HT-29 (cell line): ENCODE results near the gene IER2. TPM values are rescaled to one million over a fixed set of nuclear protein-coding genes. Genes with fewer than 3 reads are reported as not detected.

Experiments
- DNase-seq: peaks from one replicate; pipeline ENCODE4 v3.0.0-alpha.2; 2015; ENCODE audit warnings: low spot score
- total RNA-seq: library from RNA; depleted of rRNA; stranded (reverse); fragments of >200 nt; shearing (Covaris generic); gene quantifications from 2 replicates; pipeline ENCODE4 v1.2.3, GENCODE V29; 2014

Gene IER2
- total RNA-seq, 1 experiment from 2014 or later = 159 TPM

DNA sequence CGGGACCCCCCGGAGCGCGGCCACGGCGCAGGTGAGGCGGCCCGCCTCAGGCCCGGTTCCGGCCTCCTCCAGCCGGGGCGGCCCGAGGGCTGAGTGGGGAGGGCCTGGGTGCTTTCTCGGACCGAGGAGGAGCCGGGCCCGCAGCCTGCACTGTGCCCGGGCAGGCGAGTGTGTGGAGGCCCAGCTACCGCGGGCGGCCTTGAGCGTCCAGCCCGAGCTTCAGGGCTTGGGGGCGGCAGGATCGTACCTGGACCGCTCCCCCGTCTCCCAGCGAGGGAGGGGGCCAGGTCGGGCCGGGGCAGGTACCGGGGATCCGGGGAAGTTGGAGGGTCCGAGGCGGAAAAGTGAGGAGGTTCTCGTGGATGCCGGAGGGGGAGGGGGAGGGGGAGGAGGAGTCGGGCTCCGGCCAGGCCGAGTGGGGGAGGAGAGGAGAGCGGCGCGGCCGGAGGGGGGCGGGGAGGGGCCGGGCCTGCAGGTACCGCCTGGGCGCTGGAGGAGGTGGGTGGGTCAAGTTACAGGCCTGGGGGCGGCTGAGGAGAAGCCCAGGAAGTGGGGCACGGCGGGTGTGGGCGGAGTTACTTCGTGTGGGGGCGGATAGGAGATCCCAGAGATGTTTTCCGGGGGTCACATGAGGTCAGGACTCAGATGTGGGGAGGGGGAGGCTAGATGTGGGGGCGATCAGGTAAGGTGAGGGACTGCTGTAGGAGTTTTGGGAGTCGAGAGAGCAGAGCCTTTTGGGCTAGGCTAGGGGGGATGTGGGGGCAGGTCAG, 31.6 kb upstream of the IER2 start:
- no peak for DNase-seq

DNA sequence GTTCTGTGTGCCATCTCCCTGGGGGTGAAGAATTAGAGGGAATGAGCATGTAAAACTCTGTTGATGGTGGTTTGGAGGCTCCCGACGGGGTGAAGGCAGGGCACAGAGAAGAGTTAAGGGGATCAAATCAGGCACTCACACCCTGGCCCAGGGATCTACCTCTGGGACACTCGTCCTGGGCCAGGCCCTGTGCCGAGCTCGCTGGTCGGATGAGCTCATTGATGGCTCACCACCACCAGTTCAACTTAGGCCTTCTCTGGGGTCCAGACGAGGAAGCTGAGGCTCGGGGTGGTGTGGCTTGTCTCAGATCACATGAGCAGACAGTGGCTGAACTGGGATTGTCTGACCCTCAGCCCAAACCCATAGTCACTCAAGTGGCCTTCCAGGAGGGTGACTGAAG, 30.6 kb upstream of the IER2 start:
- DNase-seq = no peak

DNA sequence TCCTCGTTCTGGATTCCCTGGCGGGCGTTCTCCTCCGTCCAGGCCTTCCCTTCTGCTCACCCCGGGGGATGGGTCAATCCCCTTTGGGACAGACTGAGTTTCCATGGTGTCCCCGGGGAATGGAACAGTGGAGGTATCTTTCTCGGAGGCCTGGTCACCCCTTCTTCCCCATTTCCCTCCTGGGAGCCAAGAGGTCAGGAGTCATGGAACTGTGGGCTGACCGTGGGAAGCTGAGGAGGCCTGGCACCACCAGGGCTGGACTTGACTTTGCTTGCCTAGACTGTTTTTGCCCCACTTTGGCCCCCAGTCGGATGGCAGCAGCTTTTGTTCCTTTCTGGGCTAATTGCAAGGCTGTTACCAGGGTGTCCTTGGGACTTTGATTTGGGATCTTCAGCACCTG, 30.2 kb upstream of the IER2 start:
- no peak for DNase-seq

DNA sequence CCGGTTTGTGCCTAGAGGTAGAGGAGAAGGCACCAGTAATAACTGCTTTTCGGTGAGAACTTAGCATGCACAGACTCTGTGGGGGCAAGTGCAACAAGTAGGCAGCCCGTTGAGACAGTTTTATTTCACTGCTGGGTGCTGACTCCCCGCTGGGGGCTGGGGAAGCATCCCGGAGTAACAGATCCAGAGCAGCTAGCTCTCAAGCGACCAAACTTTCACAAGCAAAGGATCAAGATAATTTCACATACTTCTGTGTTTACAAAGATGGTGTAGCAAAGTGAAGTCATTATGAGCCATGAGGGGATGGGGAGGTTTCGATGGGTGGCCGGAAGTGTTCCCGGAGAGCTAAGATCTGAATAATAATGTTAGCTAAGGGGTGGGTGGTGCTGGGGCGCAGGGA, 29.4 kb upstream of the IER2 start:
- DNase-seq = no peak

DNA sequence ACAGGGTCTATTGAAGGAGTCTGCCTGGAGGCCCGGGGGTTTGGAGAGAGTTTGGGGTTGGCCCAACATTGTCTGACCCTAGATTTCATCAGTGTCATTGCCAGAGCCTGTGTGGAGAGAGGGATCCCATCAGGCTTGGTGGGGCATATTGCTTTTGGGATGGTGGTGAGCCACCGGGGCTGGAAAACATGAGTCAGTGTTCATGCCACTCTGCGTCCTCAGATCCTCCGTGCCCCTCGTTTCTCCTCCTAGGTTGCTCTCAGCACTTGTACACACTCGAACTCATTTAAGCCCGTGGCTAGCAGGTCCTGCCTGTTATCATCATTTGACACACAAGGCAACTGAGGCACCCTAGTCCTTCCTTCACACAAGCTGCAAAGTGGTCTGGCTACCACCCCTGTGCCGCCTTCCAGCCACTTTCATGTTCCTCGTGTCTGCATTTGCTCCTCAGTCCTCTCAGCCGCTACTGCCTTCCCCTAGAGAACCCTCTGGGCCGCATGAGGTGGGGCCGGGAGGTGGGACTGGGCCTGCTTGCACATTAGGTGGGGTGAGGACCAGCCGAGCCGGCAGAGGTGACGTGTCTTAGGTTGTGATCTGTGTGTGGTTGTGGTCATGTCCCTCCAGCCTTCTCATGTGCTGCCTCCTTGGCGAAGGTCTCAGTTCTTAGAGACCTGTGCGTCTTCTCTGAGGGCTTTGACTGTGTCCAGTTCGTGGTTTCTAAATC, 28.5 kb upstream of the IER2 start:
- DNase-seq = no peak

DNA sequence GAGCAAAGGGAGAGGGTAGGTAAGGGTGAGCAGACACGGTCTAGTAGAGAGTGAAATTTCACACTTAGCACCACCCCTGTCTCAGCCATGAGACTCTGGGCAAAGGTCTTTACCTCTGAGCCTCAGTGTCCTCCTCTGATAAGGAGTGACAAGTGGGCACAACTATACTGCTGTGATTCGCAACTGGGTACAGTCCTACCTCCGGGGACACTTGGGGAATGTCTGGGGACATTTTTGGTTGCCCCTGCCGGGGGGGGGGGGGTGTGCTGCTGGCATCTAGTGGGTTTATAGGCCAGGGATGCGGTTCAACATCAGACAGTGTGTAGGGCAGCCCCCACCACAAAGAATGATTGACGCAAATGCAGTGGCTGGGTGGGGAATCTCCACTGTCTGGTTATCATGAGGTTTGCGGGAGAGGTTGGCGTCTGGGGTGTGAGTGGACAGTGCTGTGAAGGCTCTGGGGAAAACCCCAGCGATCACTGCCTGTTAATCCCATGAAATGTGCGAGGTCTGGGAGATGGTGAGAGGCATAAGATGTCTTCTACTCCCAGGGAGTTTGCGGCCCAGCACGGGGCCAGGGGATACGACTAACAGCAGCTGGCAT, 27.8 kb upstream of the IER2 start:
- no peak for DNase-seq

DNA sequence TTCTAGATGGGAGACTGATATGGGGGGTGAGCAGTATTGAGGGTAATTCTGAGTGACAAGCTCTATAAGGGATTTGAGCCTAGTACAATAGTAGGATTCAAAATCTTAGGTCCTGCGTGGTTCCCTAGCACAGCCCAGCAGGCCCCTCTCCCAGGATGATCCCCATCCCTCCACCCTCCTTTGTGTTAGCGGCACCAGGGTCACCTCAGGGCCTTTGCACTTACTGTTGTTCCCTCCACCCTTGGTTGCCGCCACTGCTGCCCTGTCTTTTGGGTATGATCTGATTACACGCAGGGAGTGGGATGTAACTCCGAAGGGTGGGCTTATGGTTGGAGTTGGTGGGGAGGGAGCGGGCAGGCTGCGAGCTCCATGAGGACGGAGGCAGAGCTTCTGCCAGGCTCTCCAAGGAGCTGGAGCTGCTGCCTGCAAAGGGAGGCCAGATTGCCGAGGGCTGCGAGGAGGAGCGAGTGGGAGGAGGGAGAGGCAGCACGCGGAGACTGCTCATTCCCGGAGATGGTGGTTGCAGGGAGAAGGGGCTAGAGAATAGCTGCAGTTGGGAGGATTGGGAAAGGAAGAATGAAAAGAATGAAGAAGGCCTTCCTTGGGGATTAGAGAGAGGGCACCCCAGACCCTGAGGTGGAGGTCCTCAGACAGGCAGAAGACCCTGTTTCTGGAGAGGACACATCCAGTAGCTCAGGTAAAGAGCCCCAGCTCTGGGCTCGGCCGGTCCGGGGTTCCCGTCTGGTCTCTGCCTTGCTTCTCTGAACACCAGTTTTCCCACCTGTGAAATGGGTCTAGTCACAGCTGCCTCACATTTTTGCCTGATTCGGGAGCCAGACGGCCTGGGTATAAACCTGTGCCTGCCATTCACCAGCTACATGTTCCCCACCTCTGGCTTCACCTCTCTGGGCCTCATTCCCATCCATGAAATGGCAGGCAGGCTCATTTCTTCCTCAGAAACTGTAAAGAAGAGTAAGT, 26.9 kb upstream of the IER2 start:
- no peak for DNase-seq

DNA sequence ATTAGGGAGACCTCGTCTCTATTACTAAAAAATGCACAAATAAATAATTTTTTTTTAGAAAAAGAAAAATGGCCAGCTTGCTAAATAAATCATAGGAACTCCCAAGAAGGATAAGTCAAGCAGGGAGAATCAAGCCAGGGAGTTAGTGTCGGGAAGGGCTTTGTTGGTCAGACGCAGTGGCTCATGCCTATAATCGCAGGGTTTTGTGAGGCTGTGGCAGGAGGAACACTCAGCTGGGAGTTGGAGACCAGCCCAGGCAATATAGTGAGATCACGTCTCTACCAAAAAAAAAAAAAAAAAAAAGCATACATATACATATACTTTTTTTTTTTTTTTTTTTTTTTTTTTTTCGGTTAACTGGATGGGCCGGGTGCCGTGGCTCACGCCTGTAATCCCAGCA, 23.2 kb upstream of the IER2 start:
- DNase-seq = no peak

DNA sequence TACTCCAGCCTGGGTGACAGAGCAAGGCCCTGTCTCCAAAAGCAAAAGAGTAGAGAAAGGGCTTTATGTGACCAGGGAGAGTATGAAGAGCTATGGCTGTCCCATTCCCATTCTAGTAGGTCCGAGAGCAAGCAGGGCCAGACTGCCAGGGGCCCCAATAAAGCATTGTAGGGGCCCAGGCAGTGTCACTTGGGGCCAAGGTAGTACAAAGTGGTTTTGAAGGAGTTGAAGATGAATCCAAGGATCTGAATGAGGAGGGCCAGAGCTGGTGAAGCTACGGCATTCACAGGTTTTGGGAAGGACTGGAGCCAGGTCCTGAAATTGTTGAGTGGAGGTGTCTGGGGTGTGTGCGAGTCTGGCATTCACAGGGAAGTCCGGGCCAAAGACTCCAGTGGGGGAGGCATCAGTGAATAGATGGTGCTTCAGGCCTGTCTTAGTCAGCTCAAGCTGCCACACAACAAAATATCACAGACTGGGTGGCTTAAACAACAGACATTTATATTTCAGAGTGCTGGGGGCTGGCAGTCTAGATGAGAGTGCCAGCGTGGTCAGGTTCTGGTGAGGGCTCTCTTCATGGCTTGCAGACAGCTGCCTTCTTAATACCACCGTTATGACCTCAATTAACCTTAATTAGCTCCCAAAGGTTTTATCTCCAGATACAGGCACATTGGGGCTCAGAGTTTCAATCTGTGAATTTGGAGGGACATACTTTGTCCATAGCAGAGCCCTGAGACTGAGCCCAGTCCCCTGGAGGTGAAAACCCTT, 22.2 kb upstream of the IER2 start:
- DNase-seq = no peak

DNA sequence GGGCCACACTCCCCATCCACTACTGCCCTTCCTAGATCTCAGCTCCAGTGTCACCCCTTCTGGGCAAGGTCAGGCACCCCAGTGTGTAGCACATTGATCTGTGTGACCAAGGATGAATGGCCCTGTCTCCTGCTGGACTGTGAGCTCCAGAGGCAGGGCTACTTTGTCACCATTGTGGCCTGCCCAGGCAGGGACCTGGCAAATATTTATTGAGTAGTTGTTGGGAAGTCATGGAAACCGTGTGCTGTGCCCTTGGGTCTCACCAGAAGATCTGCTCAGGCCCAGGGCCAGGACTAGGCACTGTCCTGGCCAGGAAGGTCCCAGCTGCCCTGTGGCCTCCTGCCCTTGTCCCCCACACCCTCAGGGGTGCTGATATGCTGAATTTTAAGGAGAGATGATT, 21.6 kb upstream of the IER2 start:
- DNase-seq = no peak

DNA sequence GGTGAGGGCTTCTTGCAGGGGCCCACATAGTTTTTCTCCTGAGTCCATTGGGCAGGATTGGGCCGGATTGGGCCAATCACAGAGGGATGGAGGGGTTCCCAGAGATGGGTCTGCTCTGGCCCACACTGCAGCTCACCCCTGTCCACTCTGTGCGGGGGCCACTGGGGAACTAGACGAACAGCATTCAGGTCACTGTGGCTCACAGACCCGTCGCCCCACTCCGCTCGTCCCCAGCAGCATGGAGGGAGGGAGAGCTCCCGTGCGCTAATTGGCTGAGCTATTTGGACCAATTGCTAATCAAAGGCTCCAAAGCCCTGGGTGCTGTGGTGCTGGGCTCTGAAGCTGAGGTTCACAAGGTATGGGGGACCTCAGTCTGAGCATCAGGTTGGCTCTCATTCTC, 20.8 kb upstream of the IER2 start:
- DNase-seq = no peak

DNA sequence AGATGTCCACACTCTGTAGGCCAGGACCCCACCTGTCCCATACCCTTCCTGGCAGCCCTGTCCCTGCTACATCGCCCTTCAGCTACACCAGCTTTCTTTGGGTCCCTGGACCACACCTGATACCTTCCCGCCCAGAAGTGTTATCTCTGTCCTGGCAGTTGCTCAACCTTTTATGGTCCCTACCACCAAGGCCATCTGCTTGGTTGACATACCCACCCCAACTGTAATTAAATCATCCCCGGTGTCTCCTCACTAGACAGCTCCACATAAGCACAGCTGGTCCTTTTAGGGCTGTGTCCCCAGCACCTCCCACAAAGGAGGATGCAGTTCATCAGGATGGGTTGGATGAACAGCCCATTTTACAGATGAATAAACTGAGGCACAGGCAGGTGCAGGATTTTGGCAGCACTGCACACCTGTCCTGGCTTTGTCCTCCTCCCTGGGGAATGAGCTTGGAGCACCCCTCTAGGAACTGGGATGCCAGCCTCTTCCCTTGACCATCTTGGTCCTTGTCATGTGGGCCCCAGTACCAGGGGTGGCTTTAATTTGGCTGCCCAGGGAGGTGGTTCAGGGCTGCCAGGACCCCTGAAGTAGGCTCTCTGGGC, 19.2 kb upstream of the IER2 start:
- DNase-seq = no peak

DNA sequence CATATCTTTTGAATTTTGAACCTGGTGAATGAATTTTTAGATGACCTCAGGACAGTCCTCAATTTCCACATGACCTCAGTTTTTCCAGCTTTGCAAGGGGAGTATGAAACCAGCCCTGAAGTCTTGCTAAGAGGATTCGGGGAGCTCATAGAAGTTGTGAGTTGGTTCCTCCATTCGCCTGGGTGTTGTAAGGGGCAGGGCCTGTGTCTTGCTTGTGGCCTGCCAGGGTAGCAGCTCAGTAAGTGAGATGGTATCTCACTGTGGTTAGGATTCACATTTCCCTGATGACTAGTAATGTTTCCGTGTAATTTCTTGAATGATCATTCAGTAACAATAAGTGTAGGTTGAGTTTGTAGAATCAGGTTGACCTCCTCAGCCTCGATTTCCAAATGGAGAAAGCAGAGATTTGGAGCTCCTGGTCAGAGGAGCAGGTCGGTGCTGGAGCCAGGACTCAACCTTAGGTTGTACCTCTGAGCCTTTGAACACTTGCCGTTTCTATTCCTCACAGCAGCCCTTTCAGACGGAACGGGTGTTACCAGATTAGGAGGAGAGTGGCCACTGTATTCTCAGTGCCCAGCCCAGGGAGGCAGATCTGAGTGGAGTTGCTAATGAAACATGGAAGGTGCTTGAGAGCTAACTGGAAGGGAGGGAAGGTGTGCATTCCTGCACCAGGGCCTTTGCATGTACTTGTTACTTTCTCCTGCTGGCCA, 17.6 kb upstream of the IER2 start:
- DNase-seq = no peak

DNA sequence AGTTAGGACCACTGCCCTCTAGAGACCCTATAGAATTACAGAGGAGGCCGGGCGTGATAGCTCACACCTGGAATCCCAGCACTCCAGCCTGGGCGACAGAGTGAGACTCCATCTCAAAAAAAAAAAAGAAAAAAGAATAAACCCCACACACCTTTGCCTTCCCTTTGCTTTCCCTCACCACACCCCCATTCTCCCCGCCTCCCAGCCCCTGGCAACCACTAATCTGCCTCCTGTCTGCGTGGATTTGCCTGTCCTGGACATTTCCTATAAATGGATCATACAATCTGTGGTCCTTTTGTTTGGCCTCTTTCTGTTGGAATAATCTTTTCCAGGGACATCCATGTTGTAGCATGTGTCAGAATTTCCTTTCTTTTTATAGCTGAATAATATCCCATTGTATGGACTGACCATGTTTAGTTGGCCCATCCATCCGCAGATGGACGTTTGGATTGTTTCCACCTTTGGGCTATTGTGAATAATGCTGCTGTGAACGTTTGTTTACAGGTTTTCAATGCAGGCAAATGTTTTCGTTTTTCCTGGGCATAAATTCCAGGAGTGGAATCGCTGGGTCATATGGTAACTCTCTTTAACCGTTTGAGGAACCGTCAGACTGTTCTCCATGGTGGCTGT, 16.9 kb upstream of the IER2 start:
- no peak for DNase-seq

DNA sequence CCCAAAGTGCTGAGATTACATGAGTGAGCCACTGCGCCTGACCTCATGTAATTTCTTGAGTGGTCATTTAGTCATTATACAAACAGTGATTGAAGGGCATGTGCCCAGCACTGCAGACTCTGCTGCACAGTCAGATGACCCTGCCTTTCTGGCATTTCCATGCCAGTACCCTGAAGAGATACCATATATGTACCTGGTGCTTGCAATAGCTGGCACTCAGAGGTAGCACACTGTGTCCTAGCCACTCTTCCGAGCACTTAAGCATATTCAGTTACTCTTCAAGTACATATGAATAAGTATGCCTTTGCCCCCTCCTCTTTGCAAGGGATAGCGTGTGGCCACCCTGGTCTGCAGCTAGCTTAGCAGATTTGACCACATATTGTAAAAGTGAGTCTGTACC, 15.6 kb upstream of the IER2 start:
- no peak for DNase-seq

DNA sequence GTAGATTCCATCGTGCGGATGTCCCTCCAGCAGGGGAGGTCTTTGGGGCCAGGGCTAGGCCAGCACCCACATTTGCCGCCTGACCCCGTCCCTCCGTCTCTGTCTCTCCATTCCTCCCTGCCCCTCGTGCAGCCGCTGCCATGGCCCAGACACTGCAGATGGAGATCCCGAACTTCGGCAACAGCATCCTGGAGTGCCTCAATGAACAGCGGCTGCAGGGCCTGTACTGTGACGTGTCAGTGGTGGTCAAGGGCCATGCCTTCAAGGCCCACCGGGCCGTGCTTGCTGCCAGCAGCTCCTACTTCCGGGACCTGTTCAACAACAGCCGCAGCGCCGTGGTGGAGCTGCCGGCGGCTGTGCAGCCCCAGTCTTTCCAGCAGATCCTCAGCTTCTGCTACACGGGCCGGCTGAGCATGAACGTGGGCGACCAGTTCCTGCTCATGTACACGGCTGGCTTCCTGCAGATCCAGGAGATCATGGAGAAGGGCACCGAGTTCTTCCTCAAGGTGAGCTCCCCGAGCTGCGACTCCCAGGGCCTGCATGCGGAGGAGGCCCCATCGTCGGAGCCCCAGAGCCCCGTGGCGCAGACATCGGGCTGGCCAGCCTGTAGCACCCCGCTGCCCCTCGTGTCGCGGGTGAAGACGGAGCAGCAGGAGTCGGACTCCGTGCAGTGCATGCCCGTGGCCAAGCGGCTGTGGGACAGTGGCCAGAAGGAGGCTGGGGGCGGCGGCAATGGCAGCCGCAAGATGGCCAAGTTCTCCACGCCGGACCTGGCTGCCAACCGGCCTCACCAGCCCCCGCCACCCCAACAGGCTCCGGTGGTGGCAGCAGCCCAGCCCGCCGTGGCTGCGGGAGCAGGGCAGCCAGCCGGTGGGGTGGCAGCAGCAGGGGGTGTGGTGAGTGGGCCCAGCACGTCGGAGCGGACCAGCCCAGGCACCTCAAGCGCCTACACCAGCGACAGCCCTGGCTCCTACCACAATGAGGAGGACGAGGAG, 14.8 kb upstream of the IER2 start:
- DNase-seq = no peak

DNA sequence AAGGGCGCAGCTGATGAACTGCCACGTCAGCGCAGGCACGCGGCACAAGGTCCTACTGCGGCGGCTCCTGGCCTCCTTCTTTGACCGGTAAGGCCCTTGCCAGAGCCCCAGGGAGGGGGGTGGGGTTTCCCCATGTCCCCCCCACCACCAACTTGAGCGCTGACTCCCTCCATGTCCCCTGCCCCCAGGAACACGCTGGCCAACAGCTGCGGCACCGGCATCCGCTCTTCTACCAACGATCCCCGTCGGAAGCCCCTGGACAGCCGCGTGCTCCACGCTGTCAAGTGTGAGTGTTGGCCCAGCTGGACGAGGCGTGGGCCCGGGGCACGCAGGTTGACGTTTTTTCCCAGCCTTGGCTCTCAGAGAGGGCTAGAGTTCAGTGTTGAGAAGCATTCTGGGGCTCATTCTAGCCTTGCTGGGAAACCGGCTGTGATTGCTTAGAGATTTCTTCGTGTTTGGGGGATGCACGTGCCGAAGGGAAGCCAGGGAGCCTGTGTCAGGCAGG, 12.9 kb upstream of the IER2 start:
- DNase-seq = no peak
